PC-9 (cell line): ENCODE measurements around the gene FOXJ3.

Source experiments
- EZH2 ChIP-seq: fragments of 200-600 bp; sonication (generic); IDR thresholded peaks from 2 replicates; pipeline ENCODE4 v1.8.0; 2017; ENCODE audit warnings: antibody characterized with exemption, low read depth
- TF ChIP-seq, protein P1 (sequence below): fragments of 200-600 bp; sonication (generic); conservative IDR thresholded peaks from 2 replicates; pipeline ENCODE4 v1.6.1; 2017; ENCODE audit warnings: mixed run types, antibody characterized with exemption, mild to moderate bottlenecking, moderate library complexity

DNA sequence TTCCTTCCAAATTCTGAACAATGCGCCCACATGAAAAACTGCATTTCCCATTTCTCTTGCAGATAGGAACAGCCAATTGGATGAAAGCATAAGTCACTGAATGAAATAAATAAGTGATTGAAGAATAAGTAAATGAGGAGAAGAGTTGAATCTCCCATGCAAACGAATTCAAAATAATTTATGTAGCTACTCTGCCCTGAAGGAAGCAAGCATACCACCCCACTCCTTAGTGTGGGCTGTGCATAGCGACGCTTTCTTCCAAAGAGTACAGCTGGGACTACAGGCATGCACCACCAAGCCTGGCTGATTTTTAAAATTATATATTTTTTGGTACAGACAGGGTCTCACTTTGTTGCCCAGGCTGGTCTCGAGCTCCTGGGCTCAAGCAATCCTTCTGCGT, 29.1 kb upstream of the FOXJ3 start:
- TF ChIP-seq, protein P1, sequence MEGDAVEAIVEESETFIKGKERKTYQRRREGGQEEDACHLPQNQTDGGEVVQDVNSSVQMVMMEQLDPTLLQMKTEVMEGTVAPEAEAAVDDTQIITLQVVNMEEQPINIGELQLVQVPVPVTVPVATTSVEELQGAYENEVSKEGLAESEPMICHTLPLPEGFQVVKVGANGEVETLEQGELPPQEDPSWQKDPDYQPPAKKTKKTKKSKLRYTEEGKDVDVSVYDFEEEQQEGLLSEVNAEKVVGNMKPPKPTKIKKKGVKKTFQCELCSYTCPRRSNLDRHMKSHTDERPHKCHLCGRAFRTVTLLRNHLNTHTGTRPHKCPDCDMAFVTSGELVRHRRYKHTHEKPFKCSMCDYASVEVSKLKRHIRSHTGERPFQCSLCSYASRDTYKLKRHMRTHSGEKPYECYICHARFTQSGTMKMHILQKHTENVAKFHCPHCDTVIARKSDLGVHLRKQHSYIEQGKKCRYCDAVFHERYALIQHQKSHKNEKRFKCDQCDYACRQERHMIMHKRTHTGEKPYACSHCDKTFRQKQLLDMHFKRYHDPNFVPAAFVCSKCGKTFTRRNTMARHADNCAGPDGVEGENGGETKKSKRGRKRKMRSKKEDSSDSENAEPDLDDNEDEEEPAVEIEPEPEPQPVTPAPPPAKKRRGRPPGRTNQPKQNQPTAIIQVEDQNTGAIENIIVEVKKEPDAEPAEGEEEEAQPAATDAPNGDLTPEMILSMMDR = no peak
- TF ChIP-seq EZH2 = no peak
